Thyroid gland (tissue), 4 donors: ENCODE results near the gene RHOA.

ENCODE experiments used
- CTCF ChIP-seq, 6 experiments: fragments of 200-600 bp in 3 of 6; fragments of 450-650 bp in 3 of 6; sonication (generic) in 3 of 6; IDR thresholded peaks; one replicate each; pipeline ENCODE4 v1.5.1; 2016 to 2019; ENCODE audit warnings: antibody characterized with exemption in 6 of 6, mild to moderate bottlenecking in 2 of 6, inconsistent platforms in 1 of 6, moderate library complexity in 1 of 6
- POLR2A ChIP-seq, 2 donors: fragments of 450-650 bp; IDR thresholded peaks; one replicate each; pipeline ENCODE4 v1.6.1; 2017; ENCODE audit warnings: antibody characterized with exemption in 2 of 2, mild to moderate bottlenecking in 2 of 2, moderate library complexity in 1 of 2

- TF ChIP-seq CTCF (IDR thresholded peaks at IDR 0.05): no peak
- TF ChIP-seq POLR2A (IDR thresholded peaks at IDR 0.05): no peak
Observed at GRCh38 chr3:49351521-49352011, 60.2 kb downstream of the RHOA start.
